Measurements from ENCODE around the gene LIN54. TPM values are rescaled to one million over a fixed set of nuclear protein-coding genes. Genes with fewer than 3 reads are reported as not detected.

Gene LIN54
- total and polyA plus RNA-seq, 4 donors: 2.0 to 17.1 (median 5.2) TPM

DNA sequence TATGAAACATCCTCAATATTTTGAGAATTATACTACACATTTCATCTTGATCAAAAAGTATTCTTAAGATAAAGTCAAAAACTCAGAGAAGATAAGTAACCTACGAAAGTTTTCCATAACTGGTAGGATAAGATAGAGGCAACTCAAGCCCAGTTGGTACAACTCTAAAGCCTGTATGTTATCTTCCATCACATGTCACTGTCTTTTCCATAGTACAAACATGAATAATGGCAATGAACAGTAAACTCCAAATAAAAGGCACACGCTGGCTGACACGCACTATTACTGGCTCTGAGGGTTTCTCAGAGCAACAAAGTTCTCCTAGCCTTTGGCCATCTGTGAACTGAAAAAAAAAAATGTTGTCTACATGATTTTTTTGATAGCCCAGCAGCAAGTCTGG, 27.2 kb downstream of the LIN54 start:
- 98% methylated on average over 3 of the region's 3 CpGs for WGBS
- Histone ChIP-seq H3K27me3 (ENCODE audit: control insufficient read depth in 4 of 4, insufficient read depth in 4 of 4, low read length in 3 of 4) (no peaks in the 10 kb centered on the region), H3K4me3 (ENCODE audit: low read depth in 1 of 3, low read length in 3 of 3) (no peak overlapping the region), H3K4me1 (ENCODE audit: control insufficient read depth in 4 of 4, insufficient read depth in 4 of 4, low read length in 3 of 4) (no peaks in the 10 kb centered on the region), H3K9me3 (ENCODE audit: control insufficient read depth in 4 of 4, low read length in 3 of 4) (no peaks in the 10 kb centered on the region), H3K9ac (ENCODE audit: low read depth in 1 of 2, low read length in 2 of 2) (no peak overlapping the region), H3K27ac (ENCODE audit: low read depth in 1 of 2, low read length in 2 of 2) (no peak overlapping the region), H3K36me3 (ENCODE audit: control insufficient read depth in 4 of 4, insufficient read depth in 3 of 4, low read depth in 1 of 4, low read length in 3 of 4) (peaks cover 0 to 3% (median 1%) of the 10 kb centered on the region in 4 donors)
- no peak for DNase-seq (ENCODE audit: low spot score)
- TF ChIP-seq, protein P1, sequence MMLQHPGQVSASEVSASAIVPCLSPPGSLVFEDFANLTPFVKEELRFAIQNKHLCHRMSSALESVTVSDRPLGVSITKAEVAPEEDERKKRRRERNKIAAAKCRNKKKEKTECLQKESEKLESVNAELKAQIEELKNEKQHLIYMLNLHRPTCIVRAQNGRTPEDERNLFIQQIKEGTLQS (IDR thresholded peaks at IDR 0.05): no peak
- TF ChIP-seq, protein P2, sequence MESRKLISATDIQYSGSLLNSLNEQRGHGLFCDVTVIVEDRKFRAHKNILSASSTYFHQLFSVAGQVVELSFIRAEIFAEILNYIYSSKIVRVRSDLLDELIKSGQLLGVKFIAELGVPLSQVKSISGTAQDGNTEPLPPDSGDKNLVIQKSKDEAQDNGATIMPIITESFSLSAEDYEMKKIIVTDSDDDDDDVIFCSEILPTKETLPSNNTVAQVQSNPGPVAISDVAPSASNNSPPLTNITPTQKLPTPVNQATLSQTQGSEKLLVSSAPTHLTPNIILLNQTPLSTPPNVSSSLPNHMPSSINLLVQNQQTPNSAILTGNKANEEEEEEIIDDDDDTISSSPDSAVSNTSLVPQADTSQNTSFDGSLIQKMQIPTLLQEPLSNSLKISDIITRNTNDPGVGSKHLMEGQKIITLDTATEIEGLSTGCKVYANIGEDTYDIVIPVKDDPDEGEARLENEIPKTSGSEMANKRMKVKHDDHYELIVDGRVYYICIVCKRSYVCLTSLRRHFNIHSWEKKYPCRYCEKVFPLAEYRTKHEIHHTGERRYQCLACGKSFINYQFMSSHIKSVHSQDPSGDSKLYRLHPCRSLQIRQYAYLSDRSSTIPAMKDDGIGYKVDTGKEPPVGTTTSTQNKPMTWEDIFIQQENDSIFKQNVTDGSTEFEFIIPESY (IDR thresholded peaks at IDR 0.05): no peak
- TF ChIP-seq SP1 (IDR thresholded peaks at IDR 0.05) (no peak), RAD21 (IDR thresholded peaks at IDR 0.05) (no peak)
- TF ChIP-seq, protein P3, sequence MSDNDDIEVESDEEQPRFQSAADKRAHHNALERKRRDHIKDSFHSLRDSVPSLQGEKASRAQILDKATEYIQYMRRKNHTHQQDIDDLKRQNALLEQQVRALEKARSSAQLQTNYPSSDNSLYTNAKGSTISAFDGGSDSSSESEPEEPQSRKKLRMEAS (IDR thresholded peaks at IDR 0.05): no peak

DNA sequence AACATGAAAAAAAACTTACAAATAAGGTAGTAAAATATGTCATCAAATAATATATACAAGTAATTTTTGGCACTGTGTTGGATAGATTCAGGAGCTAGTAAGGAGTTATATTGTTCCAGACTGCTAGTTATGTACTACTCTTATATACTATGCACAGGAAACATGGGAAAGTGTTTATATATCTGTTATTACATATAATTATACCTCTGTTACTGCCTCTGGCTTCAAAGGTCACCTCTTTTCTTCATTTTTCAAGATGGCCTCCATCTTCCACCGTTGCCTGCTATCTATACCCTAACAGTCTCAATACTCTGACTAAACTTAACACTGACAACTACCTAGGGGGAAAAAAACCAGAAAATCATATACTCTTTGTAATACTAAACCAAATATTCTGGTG, 29.5 kb downstream of the LIN54 start:
- no peak overlapping the region for H3K27ac ChIP-seq (ENCODE audit: low read depth in 1 of 2, low read length in 2 of 2)
- no peak for DNase-seq (ENCODE audit: low spot score)
- H3K9ac ChIP-seq (ENCODE audit: low read depth in 1 of 2, low read length in 2 of 2): no peak overlapping the region
- no peaks in the 10 kb centered on the region for H3K4me1 ChIP-seq (ENCODE audit: control insufficient read depth in 4 of 4, insufficient read depth in 4 of 4, low read length in 3 of 4)
- TF ChIP-seq FOXA2 (IDR thresholded peaks at IDR 0.05) (no peak), NR2F2 (IDR thresholded peaks at IDR 0.05) (no peak)
- TF ChIP-seq, protein P4, sequence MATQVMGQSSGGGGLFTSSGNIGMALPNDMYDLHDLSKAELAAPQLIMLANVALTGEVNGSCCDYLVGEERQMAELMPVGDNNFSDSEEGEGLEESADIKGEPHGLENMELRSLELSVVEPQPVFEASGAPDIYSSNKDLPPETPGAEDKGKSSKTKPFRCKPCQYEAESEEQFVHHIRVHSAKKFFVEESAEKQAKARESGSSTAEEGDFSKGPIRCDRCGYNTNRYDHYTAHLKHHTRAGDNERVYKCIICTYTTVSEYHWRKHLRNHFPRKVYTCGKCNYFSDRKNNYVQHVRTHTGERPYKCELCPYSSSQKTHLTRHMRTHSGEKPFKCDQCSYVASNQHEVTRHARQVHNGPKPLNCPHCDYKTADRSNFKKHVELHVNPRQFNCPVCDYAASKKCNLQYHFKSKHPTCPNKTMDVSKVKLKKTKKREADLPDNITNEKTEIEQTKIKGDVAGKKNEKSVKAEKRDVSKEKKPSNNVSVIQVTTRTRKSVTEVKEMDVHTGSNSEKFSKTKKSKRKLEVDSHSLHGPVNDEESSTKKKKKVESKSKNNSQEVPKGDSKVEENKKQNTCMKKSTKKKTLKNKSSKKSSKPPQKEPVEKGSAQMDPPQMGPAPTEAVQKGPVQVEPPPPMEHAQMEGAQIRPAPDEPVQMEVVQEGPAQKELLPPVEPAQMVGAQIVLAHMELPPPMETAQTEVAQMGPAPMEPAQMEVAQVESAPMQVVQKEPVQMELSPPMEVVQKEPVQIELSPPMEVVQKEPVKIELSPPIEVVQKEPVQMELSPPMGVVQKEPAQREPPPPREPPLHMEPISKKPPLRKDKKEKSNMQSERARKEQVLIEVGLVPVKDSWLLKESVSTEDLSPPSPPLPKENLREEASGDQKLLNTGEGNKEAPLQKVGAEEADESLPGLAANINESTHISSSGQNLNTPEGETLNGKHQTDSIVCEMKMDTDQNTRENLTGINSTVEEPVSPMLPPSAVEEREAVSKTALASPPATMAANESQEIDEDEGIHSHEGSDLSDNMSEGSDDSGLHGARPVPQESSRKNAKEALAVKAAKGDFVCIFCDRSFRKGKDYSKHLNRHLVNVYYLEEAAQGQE (IDR thresholded peaks at IDR 0.05): no peak
- 91% methylated on average over 1 of the region's 1 CpG for WGBS
- peaks cover 0 to 3% (median 1%) of the 10 kb centered on the region in 4 donors for H3K36me3 ChIP-seq (ENCODE audit: control insufficient read depth in 4 of 4, insufficient read depth in 3 of 4, low read depth in 1 of 4, low read length in 3 of 4)
- H3K27me3 ChIP-seq (ENCODE audit: control insufficient read depth in 4 of 4, insufficient read depth in 4 of 4, low read length in 3 of 4): no peaks in the 10 kb centered on the region
- no peaks in the 10 kb centered on the region for H3K9me3 ChIP-seq (ENCODE audit: control insufficient read depth in 4 of 4, low read length in 3 of 4)
- no peak overlapping the region for H3K4me3 ChIP-seq (ENCODE audit: low read depth in 1 of 3, low read length in 3 of 3)

DNA sequence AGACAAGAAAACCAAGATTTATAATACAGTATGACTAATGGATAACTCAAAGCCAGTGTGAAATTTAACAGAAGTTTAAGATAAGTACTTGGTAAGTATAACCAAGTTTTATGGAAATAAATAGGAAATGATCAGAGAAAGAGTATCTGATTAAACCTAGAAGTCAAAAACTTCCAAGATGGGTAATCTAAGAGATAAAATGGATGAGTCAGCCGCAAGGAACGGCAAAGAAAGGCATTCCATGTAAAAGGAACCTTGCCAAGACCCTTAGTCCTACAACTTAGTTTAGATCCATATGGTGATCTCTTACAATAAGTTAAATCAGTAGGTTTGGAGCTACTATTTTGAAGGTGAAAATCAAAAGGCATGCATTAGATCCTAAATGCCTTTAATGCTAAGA, 34.8 kb downstream of the LIN54 start:
- H3K9ac ChIP-seq (ENCODE audit: low read depth in 1 of 2, low read length in 2 of 2): no peak overlapping the region
- no peaks in the 10 kb centered on the region for H3K27me3 ChIP-seq (ENCODE audit: control insufficient read depth in 4 of 4, insufficient read depth in 4 of 4, low read length in 3 of 4)
- no peaks in the 10 kb centered on the region for H3K9me3 ChIP-seq (ENCODE audit: control insufficient read depth in 4 of 4, low read length in 3 of 4)
- WGBS: 96% methylated on average over 2 of the region's 2 CpGs
- H3K36me3 ChIP-seq (ENCODE audit: control insufficient read depth in 4 of 4, insufficient read depth in 3 of 4, low read depth in 1 of 4, low read length in 3 of 4): peaks cover 0 to 5% (median 0%) of the 10 kb centered on the region in 4 donors
- DNase-seq (ENCODE audit: low spot score): no peak
- H3K27ac ChIP-seq (ENCODE audit: low read depth in 1 of 2, low read length in 2 of 2): no peak overlapping the region
- H3K4me3 ChIP-seq (ENCODE audit: low read depth in 1 of 3, low read length in 3 of 3): no peak overlapping the region
- no peaks in the 10 kb centered on the region for H3K4me1 ChIP-seq (ENCODE audit: control insufficient read depth in 4 of 4, insufficient read depth in 4 of 4, low read length in 3 of 4)
- TF ChIP-seq SP1 (IDR thresholded peaks at IDR 0.05): no peak
- no peak for TF ChIP-seq HNF4G (IDR thresholded peaks at IDR 0.05)
- TF ChIP-seq EGR1 (IDR thresholded peaks at IDR 0.05; ENCODE audit: low read depth in 2 of 2): no peak
- TF ChIP-seq JUND (IDR thresholded peaks at IDR 0.05): no peak
- TF ChIP-seq NR2F2 (IDR thresholded peaks at IDR 0.05): no peak
- TF ChIP-seq, protein P2 (IDR thresholded peaks at IDR 0.05): no peak
- no peak for TF ChIP-seq RAD21 (IDR thresholded peaks at IDR 0.05)
- TF ChIP-seq, protein P5, sequence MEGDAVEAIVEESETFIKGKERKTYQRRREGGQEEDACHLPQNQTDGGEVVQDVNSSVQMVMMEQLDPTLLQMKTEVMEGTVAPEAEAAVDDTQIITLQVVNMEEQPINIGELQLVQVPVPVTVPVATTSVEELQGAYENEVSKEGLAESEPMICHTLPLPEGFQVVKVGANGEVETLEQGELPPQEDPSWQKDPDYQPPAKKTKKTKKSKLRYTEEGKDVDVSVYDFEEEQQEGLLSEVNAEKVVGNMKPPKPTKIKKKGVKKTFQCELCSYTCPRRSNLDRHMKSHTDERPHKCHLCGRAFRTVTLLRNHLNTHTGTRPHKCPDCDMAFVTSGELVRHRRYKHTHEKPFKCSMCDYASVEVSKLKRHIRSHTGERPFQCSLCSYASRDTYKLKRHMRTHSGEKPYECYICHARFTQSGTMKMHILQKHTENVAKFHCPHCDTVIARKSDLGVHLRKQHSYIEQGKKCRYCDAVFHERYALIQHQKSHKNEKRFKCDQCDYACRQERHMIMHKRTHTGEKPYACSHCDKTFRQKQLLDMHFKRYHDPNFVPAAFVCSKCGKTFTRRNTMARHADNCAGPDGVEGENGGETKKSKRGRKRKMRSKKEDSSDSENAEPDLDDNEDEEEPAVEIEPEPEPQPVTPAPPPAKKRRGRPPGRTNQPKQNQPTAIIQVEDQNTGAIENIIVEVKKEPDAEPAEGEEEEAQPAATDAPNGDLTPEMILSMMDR (IDR thresholded peaks at IDR 0.05; ENCODE audit: low read depth, low read length, missing input control): no peak
- TF ChIP-seq, protein P4 (IDR thresholded peaks at IDR 0.05): no peak
- TF ChIP-seq, protein P3 (IDR thresholded peaks at IDR 0.05): no peak
- TF ChIP-seq FOXA2 (IDR thresholded peaks at IDR 0.05): no peak
